ENCODE results near the gene CNOT9.
A peak's percentile ranks its signal among the peaks of the same experiment; 100 is the strongest.

The CNOT9 gene

GRCh38 chr2:218576854-218577253 is 8.2 kb downstream of the CNOT9 start:
- DNase-seq (ENCODE audit: extremely low read depth, low read depth), result no peak
- no peak overlapping the region for H3K4me3 ChIP-seq (replicated peaks; ENCODE audit: low read depth, low read length)
- TF ChIP-seq CTCF (IDR thresholded peaks at IDR 0.05; ENCODE audit: low read depth, low read length, missing control alignments), result no peak

GRCh38 chr2:218577482-218578220 is 9.0 kb downstream of the CNOT9 start:
- no peak overlapping the region for H3K4me3 ChIP-seq (replicated peaks; ENCODE audit: low read depth, low read length)
- no peak for TF ChIP-seq CTCF (IDR thresholded peaks at IDR 0.05; ENCODE audit: low read depth, low read length, missing control alignments)
- DNase-seq (ENCODE audit: extremely low read depth, low read depth), result no peak

GRCh38 chr2:218578272-218578877 is 9.7 kb downstream of the CNOT9 start:
- no peak for TF ChIP-seq CTCF (IDR thresholded peaks at IDR 0.05; ENCODE audit: low read depth, low read length, missing control alignments)
- no peak overlapping the region for H3K4me3 ChIP-seq (replicated peaks; ENCODE audit: low read depth, low read length)
- no peak for DNase-seq (ENCODE audit: extremely low read depth, low read depth)

GRCh38 chr2:218582076-218582475 is 13.4 kb downstream of the CNOT9 start:
- no peak for TF ChIP-seq CTCF (IDR thresholded peaks at IDR 0.05; ENCODE audit: low read depth, low read length, missing control alignments)
- no peak for DNase-seq (ENCODE audit: extremely low read depth, low read depth)
- no peak overlapping the region for H3K4me3 ChIP-seq (replicated peaks; ENCODE audit: low read depth, low read length)

GRCh38 chr2:218583983-218584850 is 15.6 kb downstream of the CNOT9 start:
- no peak overlapping the region for H3K4me3 ChIP-seq (replicated peaks; ENCODE audit: low read depth, low read length)
- TF ChIP-seq CTCF (IDR thresholded peaks at IDR 0.05; ENCODE audit: low read depth, low read length, missing control alignments), result peak; percentile 4
- DNase-seq (ENCODE audit: extremely low read depth, low read depth), result no peak

- no peak for DNase-seq (ENCODE audit: extremely low read depth, low read depth)
These were observed 16.9 kb downstream of the CNOT9 start for GRCh38 chr2:218585541-218585940.

More at GRCh38 chr2:218585541-218585940, 16.9 kb downstream of the CNOT9 start:
- H3K4me3 ChIP-seq (replicated peaks; ENCODE audit: low read depth, low read length), result no peak overlapping the region
- TF ChIP-seq CTCF (IDR thresholded peaks at IDR 0.05; ENCODE audit: low read depth, low read length, missing control alignments), result no peak
